ENCODE data around the gene AKAP6. TPM values are rescaled to one million over a fixed set of nuclear protein-coding genes. Genes with fewer than 3 reads are reported as not detected.

Gene AKAP6
- total and polyA plus RNA-seq, 9 donors: 25.4 to 87.1 (median 59.6) TPM

DNA sequence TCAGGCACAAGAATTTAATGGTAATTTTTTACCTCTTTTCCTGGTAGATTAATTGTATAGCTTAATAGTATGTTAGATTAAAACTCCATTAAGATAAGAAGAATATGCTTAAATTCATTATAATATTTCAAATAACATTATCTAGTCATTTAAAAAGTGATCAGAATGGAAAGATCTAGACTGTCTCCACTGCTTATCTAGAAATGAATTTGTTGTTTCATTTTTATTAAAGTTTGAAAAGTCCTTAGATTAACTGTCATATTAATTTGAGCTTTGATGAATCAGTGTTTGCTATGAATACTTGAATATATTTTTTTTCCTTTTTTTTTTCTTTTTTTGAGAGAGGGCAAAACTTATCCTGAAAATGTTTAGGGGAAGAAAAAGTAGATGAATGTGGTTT lies 373.0 kb downstream of the AKAP6 start:
- peak overlapping the region; percentile 93 for H3K27ac ChIP-seq (ENCODE audit: low read length)
- H3K9me3 ChIP-seq (replicated peaks; ENCODE audit: control insufficient read depth, low read depth, low read length): no peaks in the 10 kb centered on the region
- H3K4me1 ChIP-seq (ENCODE audit: control insufficient read depth, insufficient read depth, low read length): peaks cover 15% of the 10 kb centered on the region
- no peak for DNase-seq
- no peaks in the 10 kb centered on the region for H3K27me3 ChIP-seq (ENCODE audit: control insufficient read depth, insufficient read depth, low read length)
- no peak overlapping the region for H3K4me3 ChIP-seq (ENCODE audit: low read length)
- H3K36me3 ChIP-seq (ENCODE audit: control insufficient read depth, insufficient read depth, low read length): peaks cover 2% of the 10 kb centered on the region

DNA sequence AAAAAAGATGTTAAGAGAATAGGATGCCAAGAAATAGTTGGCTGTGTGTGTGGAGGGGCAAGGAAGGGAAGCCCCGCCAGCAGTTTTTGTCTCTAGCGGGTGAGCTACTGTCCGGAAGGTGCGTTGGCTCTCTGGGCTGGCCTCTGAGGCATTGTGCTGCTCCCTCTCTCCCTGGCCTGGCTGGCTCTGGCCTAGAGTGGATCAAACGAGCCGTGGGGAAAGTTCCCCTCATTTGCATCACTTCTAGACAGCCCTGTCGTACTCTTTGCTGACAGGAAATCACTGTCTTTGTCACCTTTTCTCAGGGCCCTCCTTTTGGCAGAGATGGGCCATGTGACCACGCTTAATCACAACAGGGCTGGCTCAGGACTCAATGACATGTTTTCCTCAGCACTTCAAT lies 373.5 kb downstream of the AKAP6 start:
- Histone ChIP-seq H3K36me3 (ENCODE audit: control insufficient read depth, insufficient read depth, low read length) (peaks cover 2% of the 10 kb centered on the region), H3K4me1 (ENCODE audit: control insufficient read depth, insufficient read depth, low read length) (peaks cover 15% of the 10 kb centered on the region), H3K4me3 (ENCODE audit: low read length) (no peak overlapping the region), H3K27me3 (ENCODE audit: control insufficient read depth, insufficient read depth, low read length) (no peaks in the 10 kb centered on the region), H3K27ac (ENCODE audit: low read length) (peak overlapping the region; percentile 93), H3K9me3 (replicated peaks; ENCODE audit: control insufficient read depth, low read depth, low read length) (no peaks in the 10 kb centered on the region)
- DNase-seq: peak; percentile 84
- 7% methylated on average over 7 of the region's 8 CpGs for WGBS (ENCODE audit: insufficient coverage)

DNA sequence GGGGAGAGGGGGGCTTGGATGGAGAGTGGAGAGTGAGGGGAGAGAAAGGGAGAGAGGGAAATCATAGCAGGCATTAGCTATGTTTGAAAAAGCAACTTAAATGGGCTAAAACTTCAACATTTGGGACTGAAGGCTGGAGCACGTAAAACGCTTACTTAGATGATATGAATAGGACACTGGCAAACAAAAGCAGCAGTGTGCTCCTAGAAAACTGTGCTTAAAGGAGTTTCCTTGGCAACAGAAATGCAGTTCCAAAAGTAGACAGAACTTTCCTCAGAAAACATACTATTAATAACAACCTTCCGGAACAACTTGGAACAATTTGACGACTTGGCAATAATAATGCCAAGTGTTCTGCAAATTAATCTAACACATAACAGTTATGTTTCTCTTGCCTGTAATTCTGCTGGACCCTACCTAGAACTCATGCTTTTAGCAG lies 374.1 kb downstream of the AKAP6 start:
- H3K4me1 ChIP-seq (ENCODE audit: control insufficient read depth, insufficient read depth, low read length): peaks cover 16% of the 10 kb centered on the region
- H3K36me3 ChIP-seq (ENCODE audit: control insufficient read depth, insufficient read depth, low read length): peaks cover 2% of the 10 kb centered on the region
- DNase-seq: peak; percentile 98
- H3K27me3 ChIP-seq (ENCODE audit: control insufficient read depth, insufficient read depth, low read length): no peaks in the 10 kb centered on the region
- 33% methylated on average over 4 of the region's 4 CpGs for WGBS (ENCODE audit: insufficient coverage)
- no peak overlapping the region for H3K4me3 ChIP-seq (ENCODE audit: low read length)
- H3K27ac ChIP-seq (ENCODE audit: low read length): peak overlapping the region; percentile 93
- no peaks in the 10 kb centered on the region for H3K9me3 ChIP-seq (replicated peaks; ENCODE audit: control insufficient read depth, low read depth, low read length)

DNA sequence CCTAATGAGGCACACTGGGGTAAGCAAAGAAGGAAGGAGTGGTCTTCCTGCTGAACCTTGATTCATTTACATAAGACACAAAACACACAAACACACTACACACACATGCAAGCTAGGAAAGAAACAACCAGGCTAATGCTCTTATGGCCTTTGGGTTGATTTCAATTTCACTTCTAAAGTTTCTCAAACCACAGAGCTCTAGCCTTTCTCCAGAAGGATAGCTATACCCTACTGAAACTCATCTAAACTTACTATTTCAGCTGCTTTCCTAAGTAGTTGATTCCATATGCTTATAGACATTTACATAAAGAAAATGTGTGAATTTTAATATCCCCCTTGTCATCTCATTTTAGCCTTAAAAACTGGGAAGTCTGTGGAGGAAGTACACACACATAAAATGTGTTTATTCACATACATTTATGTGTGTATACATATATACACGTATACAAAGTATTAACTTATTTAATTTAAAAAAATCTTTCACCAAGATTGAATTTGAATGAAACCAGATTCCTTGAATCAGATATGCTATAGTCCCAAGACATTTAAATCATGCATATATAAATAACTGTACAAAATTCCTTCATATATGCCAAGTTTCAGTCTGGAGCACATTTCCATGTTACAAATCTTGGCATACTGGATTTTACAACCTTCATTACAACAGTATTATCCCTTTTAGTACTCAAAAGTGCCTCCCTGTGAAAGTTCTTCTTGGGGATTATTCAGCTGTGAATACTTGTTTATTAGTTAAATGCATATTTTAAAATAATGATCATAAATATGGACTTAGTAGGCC lies 377.8 kb downstream of the AKAP6 start:
- Histone ChIP-seq H3K4me1 (ENCODE audit: control insufficient read depth, insufficient read depth, low read length) (peaks cover 23% of the 10 kb centered on the region), H3K27me3 (ENCODE audit: control insufficient read depth, insufficient read depth, low read length) (no peaks in the 10 kb centered on the region), H3K4me3 (ENCODE audit: low read length) (no peak overlapping the region), H3K9me3 (replicated peaks; ENCODE audit: control insufficient read depth, low read depth, low read length) (no peaks in the 10 kb centered on the region), H3K27ac (ENCODE audit: low read length) (peak overlapping the region; percentile 90), H3K36me3 (ENCODE audit: control insufficient read depth, insufficient read depth, low read length) (no peaks in the 10 kb centered on the region)
- no CpG with 5 or more reads among the region's 1 CpG for WGBS (ENCODE audit: insufficient coverage)
- peak; percentile 86 for DNase-seq

GRCh38 chr14:32707742-32708500 lies 378.8 kb downstream of the AKAP6 start:
- H3K27ac ChIP-seq (ENCODE audit: low read length): peak overlapping the region; percentile 90
- 66% methylated on average over 3 of the region's 5 CpGs for WGBS (ENCODE audit: insufficient coverage)
- peaks cover 18% of the 10 kb centered on the region for H3K4me1 ChIP-seq (ENCODE audit: control insufficient read depth, insufficient read depth, low read length)
- peak; percentile 88 for DNase-seq
- no peak overlapping the region for H3K4me3 ChIP-seq (ENCODE audit: low read length)
- H3K9me3 ChIP-seq (replicated peaks; ENCODE audit: control insufficient read depth, low read depth, low read length): no peaks in the 10 kb centered on the region
- no peaks in the 10 kb centered on the region for H3K36me3 ChIP-seq (ENCODE audit: control insufficient read depth, insufficient read depth, low read length)
- H3K27me3 ChIP-seq (ENCODE audit: control insufficient read depth, insufficient read depth, low read length): no peaks in the 10 kb centered on the region

- Histone ChIP-seq H3K4me3 (ENCODE audit: low read length) (no peak overlapping the region), H3K27ac (ENCODE audit: low read length) (peak overlapping the region; percentile 90), H3K27me3 (ENCODE audit: control insufficient read depth, insufficient read depth, low read length) (no peaks in the 10 kb centered on the region), H3K9me3 (replicated peaks; ENCODE audit: control insufficient read depth, low read depth, low read length) (no peaks in the 10 kb centered on the region), H3K4me1 (ENCODE audit: control insufficient read depth, insufficient read depth, low read length) (peaks cover 13% of the 10 kb centered on the region), H3K36me3 (ENCODE audit: control insufficient read depth, insufficient read depth, low read length) (no peaks in the 10 kb centered on the region)
- WGBS (ENCODE audit: insufficient coverage): no CpG with 5 or more reads among the region's 4 CpGs
- DNase-seq: peak; percentile 100
Measured at GRCh38 chr14:32709027-32709426, 379.9 kb downstream of the AKAP6 start.

DNA sequence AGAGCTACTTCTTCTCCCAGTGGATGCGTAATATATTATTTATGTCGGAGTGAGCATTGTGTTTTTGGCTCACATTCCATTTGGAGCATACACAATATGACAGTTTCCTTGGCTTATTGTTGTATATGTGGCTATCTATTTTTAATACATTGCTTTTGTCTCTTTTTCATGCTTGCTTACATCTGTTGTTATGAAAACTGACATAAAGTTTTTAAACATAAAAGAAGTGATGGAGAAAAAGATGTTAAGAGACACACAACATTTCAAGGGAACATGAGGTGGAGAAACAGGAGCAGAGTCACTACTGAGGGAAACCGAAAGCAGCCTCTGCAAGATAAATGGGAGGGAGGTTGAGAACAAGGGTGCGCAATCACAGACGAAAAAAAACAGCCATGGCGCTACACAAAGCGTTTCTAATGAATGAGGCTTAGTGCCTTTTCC lies 381.2 kb downstream of the AKAP6 start:
- no peaks in the 10 kb centered on the region for H3K27me3 ChIP-seq (ENCODE audit: control insufficient read depth, insufficient read depth, low read length)
- no peaks in the 10 kb centered on the region for H3K9me3 ChIP-seq (replicated peaks; ENCODE audit: control insufficient read depth, low read depth, low read length)
- peak; percentile 90 for DNase-seq
- WGBS (ENCODE audit: insufficient coverage): 47% methylated on average over 3 of the region's 7 CpGs
- no peak overlapping the region for H3K4me3 ChIP-seq (ENCODE audit: low read length)
- no peaks in the 10 kb centered on the region for H3K36me3 ChIP-seq (ENCODE audit: control insufficient read depth, insufficient read depth, low read length)
- H3K27ac ChIP-seq (ENCODE audit: low read length): peak overlapping the region; percentile 90
- peaks cover 13% of the 10 kb centered on the region for H3K4me1 ChIP-seq (ENCODE audit: control insufficient read depth, insufficient read depth, low read length)

- H3K27me3 ChIP-seq (ENCODE audit: control insufficient read depth, insufficient read depth, low read length): no peaks in the 10 kb centered on the region
- DNase-seq: peak; percentile 89
- H3K4me3 ChIP-seq (ENCODE audit: low read length): no peak overlapping the region
- H3K9me3 ChIP-seq (replicated peaks; ENCODE audit: control insufficient read depth, low read depth, low read length): no peaks in the 10 kb centered on the region
- WGBS (ENCODE audit: insufficient coverage): 0% methylated on average over 1 of the region's 7 CpGs
- H3K36me3 ChIP-seq (ENCODE audit: control insufficient read depth, insufficient read depth, low read length): no peaks in the 10 kb centered on the region
- peak overlapping the region; percentile 90 for H3K27ac ChIP-seq (ENCODE audit: low read length)
- H3K4me1 ChIP-seq (ENCODE audit: control insufficient read depth, insufficient read depth, low read length): peaks cover 10% of the 10 kb centered on the region
Measured at GRCh38 chr14:32710731-32711680, 381.9 kb downstream of the AKAP6 start.

- Histone ChIP-seq H3K9me3 (replicated peaks; ENCODE audit: control insufficient read depth, low read depth, low read length) (no peaks in the 10 kb centered on the region), H3K27me3 (ENCODE audit: control insufficient read depth, insufficient read depth, low read length) (no peaks in the 10 kb centered on the region), H3K36me3 (ENCODE audit: control insufficient read depth, insufficient read depth, low read length) (no peaks in the 10 kb centered on the region), H3K4me3 (ENCODE audit: low read length) (no peak overlapping the region), H3K4me1 (ENCODE audit: control insufficient read depth, insufficient read depth, low read length) (peaks cover 5% of the 10 kb centered on the region), H3K27ac (ENCODE audit: low read length) (no peak overlapping the region)
- no peak for DNase-seq
- WGBS (ENCODE audit: insufficient coverage): 80% methylated on average over 1 of the region's 3 CpGs
Measured at GRCh38 chr14:32713856-32714255, 384.8 kb downstream of the AKAP6 start.

Measured in muscle of leg (tissue), 11 donors.